NCI-H748 (cell line): Measurements from ENCODE around the gene SFT2D1.
"Not testable (repeated sequence)": the region's sequence is repeated elsewhere in the genome, so short reads cannot be mapped to it uniquely, and the experiment has no call there.

Experiments
- DNase-seq: peaks from one replicate; lab custom pipeline; 2025; ENCODE audit not compliant: unreplicated experiment; lab: John Stamatoyannopoulos, UW

SFT2D1 gene

DNA sequence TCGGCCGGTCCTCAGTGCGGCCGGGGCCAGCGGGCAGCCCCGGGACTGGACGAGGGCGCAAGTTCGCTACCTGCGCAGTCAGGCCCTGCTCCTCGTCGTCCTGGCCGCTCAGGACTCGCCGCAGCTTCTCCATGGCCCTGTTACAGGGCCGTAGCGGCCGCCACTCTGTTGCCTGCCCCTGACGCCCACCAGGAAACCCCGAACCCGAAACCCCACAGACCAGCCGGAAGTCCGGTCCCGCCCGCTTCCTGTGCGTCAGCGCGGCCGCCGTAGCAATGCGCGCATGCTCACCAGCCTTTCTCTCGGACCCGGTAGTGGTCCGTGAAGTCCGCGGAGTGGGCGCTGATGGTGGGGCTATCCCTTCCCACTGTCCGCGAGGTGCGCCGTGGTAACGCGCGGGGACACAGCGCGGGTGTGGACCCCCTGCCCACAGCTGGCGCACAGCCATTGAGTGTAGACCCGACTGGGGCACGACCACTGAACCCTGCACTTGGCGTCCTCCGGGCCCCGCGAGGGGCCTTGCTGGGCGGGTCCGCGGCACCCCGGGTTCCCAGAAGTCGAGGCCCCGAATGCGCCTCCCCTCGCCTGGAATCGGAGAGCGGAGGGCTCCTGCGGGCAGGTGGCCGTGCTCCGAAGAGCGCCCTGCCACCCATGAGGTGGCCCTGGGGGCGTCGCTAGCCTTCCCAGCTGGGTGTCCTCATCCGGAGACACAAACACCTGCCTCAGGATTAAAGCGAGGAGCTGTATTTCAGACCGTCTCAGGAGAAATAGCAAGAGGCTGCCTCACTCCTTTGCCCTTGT is at the start of gene SFT2D1:
SFT2D1 (minus strand) TSS at position 197 of the 801 bp plus-strand sequence; CDS start at position 133, 64 bp downstream.
- peak; percentile 82 for DNase-seq

DNA sequence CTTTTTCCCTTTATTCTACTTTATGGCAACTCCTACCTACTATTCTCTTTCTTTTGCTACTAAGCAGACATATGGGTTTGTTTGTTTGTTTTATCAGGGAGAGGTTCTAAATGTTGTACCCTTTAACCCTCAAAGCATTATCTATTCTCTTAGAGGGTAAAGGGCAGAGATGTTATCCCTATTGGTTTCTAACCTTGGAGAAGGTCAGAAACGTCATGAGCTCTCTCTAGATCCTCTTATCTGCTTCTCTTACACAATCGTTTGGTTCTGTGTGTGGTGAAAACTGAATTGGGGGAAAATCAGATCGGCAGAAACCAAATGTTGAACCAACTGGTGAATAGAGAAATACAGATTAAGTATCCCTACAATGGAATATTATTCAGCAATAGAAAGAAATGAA is 46.8 kb upstream of the SFT2D1 start:
- DNase-seq = no peak

DNA sequence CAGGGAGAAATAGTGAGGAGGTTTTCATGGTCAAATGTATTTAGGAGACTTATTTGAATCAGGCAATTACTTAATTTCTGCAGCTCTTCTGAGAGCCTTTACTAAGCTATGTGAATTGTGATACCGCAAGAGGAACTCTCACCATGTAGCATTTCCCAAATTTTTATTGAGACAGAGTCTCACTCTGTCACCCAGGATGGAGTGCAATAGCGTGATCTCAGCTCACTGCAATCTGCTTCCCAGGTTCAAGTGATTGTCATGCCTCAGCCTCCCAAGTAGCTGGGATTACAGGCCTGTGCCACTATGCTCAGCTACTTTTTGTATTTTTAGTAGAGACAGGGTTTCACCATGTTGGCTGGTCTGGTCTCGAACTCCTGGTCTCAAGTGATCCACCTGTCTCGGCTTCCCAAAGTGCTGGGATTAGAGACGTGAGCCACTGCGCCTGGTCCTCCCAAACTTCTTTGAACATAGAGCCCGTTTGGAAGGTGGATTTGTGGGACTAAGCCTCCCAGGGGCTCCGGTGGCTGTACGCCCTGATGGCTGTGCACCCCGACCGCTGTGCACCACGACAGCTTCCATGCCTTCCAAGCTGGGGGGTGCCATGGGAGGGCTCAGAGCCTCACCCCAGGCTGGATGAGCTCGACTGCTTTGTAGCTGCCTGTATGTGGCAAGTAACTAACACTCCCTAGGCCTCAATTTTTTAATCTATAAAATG is 46.1 kb upstream of the SFT2D1 start:
- no peak for DNase-seq

DNA sequence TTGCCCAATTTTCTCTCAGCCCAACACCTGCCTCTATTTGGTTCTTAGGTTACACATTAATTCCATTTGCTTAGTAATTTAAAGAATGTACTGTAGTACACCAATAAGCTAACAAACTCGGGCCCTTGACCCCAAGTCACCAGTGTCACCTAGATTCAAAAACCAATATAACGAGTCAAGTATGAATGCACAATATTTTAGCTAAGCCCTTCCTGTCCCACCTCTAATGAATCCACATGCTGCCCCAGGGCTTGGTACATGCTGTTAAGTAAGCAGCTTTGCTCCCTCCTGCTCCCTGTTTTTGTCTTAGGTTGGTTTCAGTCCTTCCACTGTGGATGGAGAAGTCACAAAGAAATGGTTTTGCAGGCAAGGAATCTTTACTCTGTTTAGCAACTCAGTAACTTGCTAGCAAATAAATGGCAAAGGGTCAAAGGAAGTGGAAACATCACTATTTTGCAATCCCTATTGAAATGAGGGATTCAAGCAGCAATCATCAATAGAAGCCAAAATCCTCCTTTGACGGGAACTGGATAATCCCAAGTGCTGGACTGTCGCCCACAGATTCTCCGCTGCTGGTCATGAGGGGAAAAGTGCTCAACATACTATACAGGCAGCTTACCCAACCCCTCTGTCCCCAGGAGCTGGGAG is 45.4 kb upstream of the SFT2D1 start:
- DNase-seq = peak; percentile 65

DNA sequence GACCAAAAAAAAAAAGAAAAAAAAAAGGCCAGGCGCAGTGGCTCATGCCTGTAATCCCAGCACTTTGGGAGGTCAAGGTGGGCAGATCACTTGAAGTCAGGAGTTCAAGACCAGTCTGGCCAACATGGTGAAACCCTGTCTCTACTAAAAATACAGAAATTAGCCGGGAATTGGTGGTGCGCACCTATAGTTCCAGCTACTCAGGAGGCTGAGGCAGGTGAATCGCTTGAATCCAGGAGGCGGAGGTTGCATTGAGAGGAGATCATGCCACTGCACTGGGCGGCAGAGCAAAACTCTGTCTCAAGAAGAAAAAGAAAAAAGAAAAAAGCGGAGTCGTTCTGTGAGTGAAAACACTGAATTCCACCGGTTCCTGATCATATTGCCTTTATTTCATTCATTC is 44.8 kb upstream of the SFT2D1 start:
- DNase-seq = not testable (repeated sequence)

DNA sequence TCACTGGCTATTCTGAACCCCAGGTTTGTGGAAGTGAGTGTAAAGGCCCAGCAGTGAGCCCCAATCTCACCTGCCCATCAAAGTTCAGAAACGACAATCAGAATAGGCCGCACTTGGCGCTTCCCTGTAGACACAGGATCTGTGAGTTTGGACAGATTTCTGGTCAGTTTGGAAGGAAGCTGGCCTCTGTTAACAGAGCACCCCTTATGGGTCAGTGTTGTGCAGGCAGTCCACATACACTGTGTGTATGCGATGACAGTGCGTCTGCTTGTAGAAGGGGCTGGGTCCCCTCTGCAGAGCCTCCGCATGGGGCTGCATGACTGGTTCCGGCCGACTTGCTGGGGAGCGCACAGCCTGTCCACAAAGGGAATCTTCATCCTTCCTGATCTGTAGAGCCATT is 43.8 kb upstream of the SFT2D1 start:
- DNase-seq = no peak

DNA sequence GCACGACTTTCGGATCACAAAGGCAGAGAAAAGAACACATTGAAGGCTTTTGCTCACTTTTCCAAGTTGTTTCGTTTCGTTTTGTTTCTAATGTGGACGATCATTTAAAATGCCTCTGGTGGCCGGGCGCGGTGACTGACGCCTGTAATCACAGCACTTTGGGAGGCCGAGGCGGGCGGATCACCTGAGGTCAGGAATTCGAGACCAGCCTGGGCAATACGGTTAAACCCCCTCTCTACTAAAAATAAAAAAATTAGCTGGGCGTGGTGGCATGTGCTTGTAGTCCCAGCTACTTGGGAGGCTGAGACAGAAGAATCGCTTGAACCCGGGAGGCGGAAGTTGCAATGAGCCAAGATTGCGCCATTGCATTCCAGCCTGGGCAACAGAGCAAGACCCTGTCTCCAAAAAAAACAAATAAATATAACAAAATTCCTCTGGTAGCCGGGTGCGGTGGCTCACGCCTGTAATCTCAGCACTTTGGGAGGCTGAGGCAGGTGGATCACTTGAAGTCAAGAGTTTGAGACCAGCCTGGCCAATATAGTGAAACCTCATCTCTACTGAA is 41.5 kb upstream of the SFT2D1 start:
- not testable (repeated sequence) for DNase-seq

DNA sequence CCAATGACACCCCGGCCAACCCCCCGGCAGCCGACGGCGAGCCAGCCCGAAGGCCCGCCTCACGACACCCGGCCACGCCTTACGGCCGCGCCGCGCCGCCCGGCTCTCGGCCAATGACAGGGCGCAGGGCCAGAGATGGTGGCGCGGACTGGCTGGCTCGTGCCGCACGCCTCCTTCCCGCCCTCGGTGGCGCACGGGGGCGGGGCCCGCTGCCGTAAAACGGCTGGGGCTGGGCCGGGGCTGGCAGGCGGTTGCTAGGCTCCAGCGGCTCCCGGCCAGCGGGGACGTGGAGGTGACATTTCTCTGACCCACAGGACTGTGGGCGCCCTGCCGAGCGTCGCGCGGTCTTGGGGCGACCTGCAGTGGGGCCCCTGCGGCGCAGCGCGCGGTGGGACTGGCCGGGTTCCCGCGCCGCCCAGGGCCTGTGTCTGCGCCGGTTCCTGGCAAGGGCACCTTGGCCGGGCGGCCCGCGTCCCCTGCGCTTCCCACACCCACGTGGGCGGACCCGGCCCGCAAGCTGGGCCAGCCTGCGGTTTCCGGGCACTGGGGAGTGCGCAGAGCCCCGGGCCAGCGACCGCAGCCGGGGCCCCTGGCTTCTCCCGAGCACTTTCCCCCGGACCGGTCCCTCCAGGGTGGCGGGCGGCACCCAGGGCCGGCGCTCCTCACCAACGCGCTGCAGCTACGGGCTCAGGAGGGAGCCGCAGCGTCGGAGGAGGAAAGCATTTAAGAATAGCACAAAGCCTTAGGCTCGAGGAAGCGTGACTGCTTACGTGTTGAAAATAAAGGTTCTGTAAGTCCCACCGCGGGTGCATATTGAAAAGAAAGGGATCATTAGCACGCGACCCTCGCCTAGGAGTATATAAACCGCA is 40.8 kb upstream of the SFT2D1 start, which contains the start of gene MPC1:
MPC1 (minus strand) TSS at position 8 of the 869 bp plus-strand sequence. CDS start 64 bp downstream, outside the sequence.
- peak; percentile 98 for DNase-seq

DNA sequence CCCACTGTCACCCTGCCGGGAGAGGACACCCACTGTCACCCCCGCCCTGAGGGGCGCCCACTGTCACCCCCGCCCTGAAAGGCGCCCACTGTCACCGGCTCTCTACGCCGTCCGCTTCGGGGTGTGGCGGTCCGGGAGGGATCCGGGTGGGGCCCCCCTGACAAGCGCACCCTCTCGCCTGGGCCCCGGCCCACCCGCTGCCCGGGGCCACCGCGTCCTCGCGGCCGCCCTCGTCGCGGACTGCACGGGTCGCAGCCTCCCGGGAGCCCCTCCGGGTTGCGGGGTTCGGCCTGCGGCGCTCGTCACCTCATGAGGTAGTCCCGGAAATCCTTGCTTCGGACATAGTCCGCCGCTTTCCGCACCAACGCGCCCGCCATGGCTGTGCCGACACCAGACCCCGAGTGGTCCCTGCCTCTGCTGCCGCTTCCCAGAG is 40.2 kb upstream of the SFT2D1 start:
- no peak for DNase-seq

DNA sequence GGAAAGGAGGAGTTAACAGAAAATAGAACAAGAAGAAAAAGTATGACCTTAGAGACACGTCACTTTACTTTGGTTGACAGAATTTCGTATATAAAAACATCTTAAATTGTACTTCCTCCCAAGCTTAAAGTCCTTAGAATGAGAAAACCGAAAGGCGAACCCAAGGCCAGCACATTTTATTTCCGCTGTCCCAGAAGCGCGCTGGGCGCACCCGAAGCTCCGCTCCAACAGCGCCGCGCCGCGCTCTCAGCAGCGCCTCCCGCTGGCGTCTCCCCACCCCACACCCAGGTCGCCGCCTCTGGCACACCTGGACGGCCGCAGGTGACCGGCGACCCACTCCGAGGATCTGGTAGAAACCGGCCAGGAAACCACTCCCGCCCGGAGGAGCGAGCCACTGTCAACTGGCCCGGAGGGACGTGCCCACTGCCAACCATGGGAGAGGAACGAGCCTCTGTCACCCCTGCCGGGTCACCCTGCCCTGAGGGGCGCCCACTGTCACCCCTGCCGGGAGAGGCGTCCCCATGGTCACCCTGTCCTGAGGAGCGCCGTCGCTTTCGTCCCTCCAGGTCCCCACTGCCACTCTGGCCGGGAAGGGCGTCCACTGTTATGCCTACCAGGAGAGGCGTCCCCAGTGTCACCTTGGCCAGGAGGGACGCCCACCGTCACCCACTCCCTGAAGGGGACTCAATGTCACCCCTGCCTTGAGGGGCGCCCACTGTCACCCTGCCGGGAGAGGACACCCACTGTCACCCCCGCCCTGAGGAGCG is 39.6 kb upstream of the SFT2D1 start:
- DNase-seq = peak; percentile 84

DNA sequence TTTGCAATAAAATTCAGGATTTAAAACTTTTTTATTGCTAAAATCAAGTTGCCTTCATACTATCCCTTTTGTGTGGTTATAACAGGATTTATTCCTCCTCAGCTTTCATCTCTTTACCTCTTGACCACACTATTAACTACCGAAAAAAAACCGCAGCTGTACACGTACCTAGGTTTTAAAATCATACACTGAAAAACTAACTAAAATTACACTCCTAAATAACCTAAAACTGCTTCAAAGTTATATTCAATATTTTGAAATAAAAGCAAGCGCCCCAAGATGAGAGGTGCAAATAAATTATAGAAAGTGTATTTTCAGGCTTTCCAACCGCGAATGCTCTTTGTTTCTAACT is 39.0 kb upstream of the SFT2D1 start:
- DNase-seq = no peak

DNA sequence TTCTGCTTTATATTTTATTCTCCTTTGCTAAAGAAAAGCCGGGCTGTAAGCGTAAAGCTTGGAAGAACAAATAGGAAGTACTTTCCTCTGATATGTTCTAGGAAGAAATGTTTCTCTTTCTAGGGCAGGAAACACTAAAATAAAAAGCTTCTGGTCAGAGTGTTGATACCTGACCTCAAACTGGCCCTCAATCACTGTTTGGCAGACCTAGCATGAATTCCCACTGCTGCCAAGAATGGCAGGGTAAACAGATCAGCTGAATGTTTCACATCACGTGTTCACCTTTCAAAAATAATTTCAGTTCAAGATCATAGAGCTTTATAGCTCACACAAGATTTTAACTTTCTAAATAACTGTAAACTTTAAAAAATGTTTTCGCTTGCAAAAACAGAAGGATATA is 37.5 kb upstream of the SFT2D1 start:
- DNase-seq = no peak

DNA sequence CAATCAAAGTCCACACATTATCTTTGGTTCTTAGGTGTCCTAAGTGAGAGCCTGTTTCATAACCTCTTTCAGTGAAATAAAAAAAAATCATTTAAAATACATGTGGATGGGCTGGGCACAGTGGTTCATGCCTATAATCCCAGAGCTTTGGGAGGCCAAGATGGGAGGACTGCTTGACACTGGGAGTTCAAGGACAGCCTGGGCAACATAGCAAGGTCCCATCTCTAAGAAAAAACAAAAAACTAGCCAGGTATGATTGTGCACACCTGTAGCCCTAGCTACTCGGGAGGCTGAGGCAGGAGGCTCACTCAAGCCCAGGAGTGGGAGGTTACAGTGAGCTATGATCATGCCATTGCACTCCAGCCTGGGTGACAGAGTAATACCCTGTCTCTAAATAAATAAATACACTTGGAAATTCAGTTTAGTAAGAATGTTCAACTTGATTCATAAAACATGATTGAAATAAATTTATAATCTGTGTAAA is 36.8 kb upstream of the SFT2D1 start:
- DNase-seq = no peak

DNA sequence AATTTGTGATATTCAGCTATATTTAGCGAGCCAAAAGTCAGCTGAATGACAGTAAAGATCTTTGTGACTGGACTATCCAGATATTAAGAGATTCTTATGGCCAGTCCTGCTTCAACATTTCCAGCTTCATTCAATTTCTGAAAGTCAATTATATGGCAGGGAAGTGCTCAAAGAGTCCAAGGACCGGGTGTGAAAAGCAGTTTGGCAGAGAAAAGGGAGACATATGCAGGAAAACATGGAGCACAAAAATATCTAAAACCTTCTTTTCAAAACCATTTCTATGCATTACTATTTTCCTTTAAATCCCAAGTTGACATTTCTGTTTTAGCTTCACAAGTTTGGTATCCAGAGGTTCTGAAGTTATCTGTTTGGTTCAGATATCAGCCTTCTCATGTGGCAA is 35.4 kb upstream of the SFT2D1 start:
- DNase-seq = no peak

DNA sequence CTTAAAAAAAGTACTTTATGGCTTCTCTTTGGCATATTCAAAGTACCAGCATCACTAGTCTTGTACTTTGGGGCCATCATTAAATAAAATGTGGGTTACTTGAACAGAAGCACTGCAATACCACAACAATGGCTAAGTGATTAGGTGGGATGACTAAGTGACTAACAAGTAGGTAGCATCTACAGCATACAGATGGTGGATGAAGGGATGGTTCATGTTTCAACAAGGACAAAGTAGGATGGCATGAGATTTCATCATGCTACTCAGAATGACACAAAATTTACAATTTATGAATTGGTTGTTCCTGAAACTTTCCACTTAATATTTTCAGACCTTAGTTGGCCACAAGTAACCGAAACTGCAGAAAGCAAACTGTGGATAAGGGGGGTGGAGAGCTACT is 32.7 kb upstream of the SFT2D1 start:
- no peak for DNase-seq

DNA sequence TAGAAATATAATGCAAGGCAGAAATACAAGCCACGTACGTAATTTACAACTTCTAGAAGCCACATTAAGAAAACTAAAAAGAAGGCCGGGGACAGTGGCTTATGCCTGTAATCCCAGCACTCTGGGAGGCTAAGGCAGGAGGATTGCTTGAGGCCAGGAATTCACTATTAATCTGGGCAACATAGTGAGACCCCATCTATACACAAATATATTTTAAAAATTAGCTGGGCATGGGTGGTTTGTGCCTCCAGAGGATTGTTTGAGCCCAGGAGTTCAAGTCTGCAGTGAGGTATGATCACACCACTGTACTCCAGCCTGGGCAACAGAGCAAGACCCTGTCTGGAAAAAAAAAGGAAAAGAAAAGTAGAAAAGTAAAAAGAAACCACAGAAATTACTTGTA is 28.1 kb upstream of the SFT2D1 start:
- DNase-seq = no peak

DNA sequence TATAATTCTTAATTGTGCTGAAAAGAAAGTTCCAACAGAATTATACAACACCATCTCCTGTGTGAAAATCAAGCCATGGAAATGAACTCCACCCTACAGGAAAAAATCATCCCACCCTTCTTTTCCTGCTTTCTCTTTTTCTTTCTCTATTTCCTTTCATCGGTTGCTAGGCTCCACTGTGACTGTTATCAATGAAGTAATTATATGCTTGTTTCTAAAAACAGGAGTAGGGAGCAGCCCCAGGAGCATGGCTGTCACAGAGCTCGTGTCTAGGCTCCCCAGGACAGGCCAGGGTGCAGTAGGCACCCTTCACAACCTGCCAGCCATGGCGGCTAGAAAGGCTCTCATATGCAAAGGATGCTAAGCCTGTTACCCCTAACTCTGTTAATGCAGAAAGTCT is 27.4 kb upstream of the SFT2D1 start:
- no peak for DNase-seq

DNA sequence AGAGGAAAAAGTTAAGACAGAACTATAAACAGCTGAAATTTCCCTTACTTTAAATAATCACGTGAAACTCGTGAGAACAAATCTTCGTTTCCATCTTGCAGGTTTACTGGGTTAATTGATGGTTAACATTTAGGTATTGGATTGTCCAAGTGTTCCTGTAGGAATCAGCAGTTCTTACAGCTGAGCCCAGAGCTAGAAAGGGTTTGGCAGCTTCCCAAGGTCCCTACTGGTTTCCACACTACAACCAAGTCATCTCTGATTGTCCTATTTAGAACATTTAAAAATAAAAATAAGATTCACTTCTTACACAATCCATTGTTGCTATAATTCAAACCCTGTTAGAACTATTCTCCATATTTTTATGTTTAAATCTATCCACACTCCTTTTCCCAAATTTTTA is 24.6 kb upstream of the SFT2D1 start:
- no peak for DNase-seq

DNA sequence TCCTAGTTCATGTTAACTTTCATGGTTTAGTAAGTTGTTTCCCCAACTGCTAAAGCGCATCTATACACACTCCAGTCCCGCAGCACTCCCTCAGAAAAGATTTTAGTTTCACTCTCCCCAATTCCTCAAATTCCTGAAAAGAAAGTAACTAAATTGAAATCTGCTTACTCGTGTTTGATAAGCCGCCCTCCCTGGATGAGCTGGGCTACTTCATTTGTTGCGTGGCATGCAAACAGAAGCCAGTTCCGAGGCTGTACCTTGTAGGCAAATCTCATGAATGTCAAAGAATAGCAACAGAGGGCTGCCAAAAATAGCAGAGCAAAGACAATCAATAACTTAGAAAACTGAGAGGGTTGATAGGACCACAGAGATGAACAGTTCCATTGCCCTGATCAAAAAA is 23.5 kb upstream of the SFT2D1 start:
- DNase-seq = no peak

DNA sequence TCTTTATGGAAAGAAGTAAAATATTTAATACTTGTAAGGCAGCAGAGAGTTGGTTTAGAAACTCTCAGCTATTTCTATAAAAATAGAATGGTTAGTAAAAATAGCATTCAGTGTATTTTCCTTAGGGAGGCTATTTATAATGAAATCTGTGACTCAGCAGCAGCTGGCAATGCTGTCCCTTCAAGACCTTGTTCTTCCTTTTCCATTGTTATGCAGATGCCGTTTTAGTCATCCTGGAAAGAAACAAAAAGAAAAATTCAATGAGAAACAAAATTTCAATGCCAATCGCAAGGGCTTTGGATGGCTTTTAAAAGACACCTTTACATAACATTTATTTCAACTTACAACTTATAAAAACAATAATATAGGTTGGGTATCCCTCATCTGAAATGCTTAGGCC is 22.9 kb upstream of the SFT2D1 start:
- no peak for DNase-seq
